ENCODE data around the gene NAPA. TPM values are rescaled to one million over a fixed set of nuclear protein-coding genes. Genes with fewer than 3 reads are reported as not detected.

NAPA gene
- total and polyA plus RNA-seq, 10 donors = 51.3 to 171 (median 89.8) TPM

DNA sequence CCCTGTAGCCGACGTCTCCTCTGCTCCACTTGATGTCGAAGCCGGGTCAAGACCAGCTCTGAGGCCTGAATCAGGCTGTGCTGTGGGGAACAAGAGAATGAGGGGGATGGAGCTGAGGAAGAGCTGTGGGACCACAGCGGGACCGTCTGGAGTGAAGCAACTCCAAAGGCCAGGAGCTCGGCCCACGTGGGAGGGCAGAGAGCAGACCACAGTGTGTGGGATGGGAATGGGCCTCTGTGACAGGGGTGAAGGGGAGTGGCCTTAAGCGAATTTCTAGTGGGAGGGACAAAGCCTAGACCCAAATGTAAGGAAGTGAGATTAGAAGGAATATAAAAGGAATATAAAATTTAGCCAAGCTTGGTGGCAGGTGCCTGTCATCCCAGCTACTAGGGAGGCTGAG, 39.4 kb downstream of the NAPA start:
- intact Hi-C loops (cut with DNase I; ENCODE audit: low total_unique reads) = no loop called here
- peaks cover 0 to 18% (median 0%) of the 10 kb centered on the region in 6 donors for H3K36me3 ChIP-seq
- TF ChIP-seq POLR2A (IDR thresholded peaks at IDR 0.05) (no peak), POLR2AphosphoS5 (IDR thresholded peaks at IDR 0.05) (no peak)
- DNase-seq = no peak
- WGBS, 5 donors = 82 to 91% (median 85%) methylated on average over 9 of the region's 9 CpGs
- peaks cover 0 to 15% (median 3%) of the 10 kb centered on the region in 6 donors for H3K4me1 ChIP-seq
- H3K9me3 ChIP-seq = no peaks in the 10 kb centered on the region
- H3K4me3 ChIP-seq = no peak overlapping the region
- H3K27ac ChIP-seq = no peak overlapping the region
- peaks cover 3 to 38% (median 23%) of the 10 kb centered on the region in 7 donors for H3K27me3 ChIP-seq (replicated peaks in 1 of 7)

DNA sequence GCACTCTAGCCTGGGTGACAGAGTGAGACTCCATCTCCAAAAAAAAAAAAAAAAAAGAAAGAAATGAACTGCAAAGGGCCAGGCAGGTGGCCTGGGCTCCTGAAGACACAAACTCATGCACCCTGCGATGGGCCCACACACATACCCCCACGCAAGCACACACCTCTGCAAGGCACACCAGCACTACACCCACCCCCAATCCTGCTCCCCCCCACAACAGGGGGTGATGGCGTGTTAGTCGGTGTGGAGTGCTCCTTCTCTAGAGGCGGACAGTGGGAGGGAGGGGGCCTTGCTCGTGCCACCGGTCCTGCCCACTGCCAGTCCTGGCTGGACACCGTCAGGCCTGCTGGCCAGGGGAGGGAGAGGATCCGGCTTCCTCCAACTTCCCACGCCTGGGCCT, 41.5 kb downstream of the NAPA start:
- Histone ChIP-seq H3K27me3 (replicated peaks in 1 of 7) (peaks cover 3 to 58% (median 38%) of the 10 kb centered on the region in 7 donors), H3K9me3 (no peaks in the 10 kb centered on the region), H3K36me3 (peaks cover 0 to 18% (median 0%) of the 10 kb centered on the region in 6 donors), H3K4me1 (peaks cover 0 to 15% (median 3%) of the 10 kb centered on the region in 6 donors), H3K27ac (no peak overlapping the region), H3K4me3 (no peak overlapping the region)
- 74 to 89% (median 86%) methylated on average over 9 to 10 of the region's 10 CpGs for WGBS, 5 donors
- intact Hi-C loops (cut with DNase I; ENCODE audit: low total_unique reads) = no loop called here
- no peak for DNase-seq
- TF ChIP-seq POLR2AphosphoS5 (IDR thresholded peaks at IDR 0.05) (no peak), POLR2A (IDR thresholded peaks at IDR 0.05) (no peak)
- TF ChIP-seq, protein P1, sequence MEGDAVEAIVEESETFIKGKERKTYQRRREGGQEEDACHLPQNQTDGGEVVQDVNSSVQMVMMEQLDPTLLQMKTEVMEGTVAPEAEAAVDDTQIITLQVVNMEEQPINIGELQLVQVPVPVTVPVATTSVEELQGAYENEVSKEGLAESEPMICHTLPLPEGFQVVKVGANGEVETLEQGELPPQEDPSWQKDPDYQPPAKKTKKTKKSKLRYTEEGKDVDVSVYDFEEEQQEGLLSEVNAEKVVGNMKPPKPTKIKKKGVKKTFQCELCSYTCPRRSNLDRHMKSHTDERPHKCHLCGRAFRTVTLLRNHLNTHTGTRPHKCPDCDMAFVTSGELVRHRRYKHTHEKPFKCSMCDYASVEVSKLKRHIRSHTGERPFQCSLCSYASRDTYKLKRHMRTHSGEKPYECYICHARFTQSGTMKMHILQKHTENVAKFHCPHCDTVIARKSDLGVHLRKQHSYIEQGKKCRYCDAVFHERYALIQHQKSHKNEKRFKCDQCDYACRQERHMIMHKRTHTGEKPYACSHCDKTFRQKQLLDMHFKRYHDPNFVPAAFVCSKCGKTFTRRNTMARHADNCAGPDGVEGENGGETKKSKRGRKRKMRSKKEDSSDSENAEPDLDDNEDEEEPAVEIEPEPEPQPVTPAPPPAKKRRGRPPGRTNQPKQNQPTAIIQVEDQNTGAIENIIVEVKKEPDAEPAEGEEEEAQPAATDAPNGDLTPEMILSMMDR (IDR thresholded peaks at IDR 0.05 in 8 of 11, conservative IDR thresholded peaks at IDR 0.05 in 3 of 11) = no peak

DNA sequence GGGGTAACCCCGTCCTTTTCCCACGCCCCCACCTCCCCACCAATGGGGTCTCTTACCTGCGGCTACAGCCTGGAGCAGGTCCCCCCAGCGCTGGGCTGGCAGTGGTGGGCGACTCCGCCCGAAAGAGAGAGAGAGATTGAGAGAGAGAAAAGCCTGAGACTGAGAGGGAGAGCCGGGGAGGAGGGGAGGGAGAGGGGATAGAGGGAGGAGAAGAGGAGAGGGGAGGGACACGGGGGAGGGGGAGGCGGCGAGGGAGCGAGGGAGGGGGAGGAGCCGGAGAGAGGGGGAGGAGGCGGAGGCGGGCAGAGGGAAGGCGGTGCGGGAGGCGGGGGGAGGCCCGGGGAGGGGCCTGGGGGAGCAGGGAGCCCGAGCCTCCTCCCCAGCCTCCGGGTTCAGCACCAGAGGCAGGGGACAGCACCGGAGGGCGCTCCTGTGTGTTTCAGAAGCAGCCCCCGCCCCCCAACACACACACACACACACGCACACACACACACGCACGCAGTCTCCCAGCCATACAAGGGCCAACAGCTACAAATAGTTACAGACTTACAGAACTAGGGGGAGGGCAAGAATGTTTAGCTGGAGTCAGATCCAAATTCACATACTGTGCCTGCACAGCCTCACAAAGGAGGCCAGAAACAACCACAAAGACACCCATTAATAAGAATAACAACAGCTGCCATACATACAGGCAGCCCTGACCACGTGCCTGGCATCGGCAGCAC, 43.0 kb downstream of the NAPA start, which contains the start of gene SLC8A2:
Gene SLC8A2, minus strand, starts transcription at position 161 of the 725 bp plus-strand sequence. CDS start 5,490 bp downstream, outside the sequence.
- H3K27me3 ChIP-seq (replicated peaks in 1 of 7) = peaks cover 3 to 72% (median 40%) of the 10 kb centered on the region in 7 donors
- peaks cover 0 to 14% (median 0%) of the 10 kb centered on the region in 6 donors for H3K36me3 ChIP-seq
- H3K4me3 ChIP-seq = peak within 1 kb of the TSS in 1 of 8 donors; percentile 19
- peaks cover 0 to 3% (median 0%) of the 10 kb centered on the region in 8 donors for H3K9me3 ChIP-seq
- no peak for TF ChIP-seq POLR2A (IDR thresholded peaks at IDR 0.05)
- TF ChIP-seq, protein P1 (IDR thresholded peaks at IDR 0.05 in 8 of 11, conservative IDR thresholded peaks at IDR 0.05 in 3 of 11) = no peak
- H3K4me1 ChIP-seq = peaks cover 0 to 15% (median 3%) of the 10 kb centered on the region in 6 donors
- H3K27ac ChIP-seq = no peak within 1 kb of the TSS
- intact Hi-C loops (cut with DNase I; ENCODE audit: low total_unique reads) = no loop called here
- no peak for DNase-seq
- 4 to 7% (median 5%) methylated on average over 16 to 26 of the region's 29 CpGs for WGBS, 5 donors

DNA sequence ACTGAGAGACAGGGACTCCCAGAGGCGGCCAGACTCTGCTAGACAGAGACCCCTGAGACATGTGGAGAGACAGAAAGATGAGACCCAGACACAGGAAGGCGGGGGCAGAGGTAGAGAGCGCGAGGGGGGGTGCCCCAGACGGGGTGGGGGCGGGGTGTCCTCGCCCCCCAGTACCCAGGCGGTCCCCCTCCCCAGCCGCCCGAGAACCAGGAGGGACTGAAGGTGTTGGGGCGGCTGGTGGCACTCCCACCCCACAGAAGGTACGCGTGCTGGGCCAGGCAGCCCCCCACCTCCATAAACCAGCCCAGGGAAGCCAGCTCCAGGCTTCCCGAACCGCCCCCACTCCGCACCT, 43.5 kb downstream of the NAPA start:
- Histone ChIP-seq H3K4me1 (peaks cover 0 to 15% (median 3%) of the 10 kb centered on the region in 6 donors), H3K27ac (no peak overlapping the region), H3K4me3 (peak overlapping the region in 1 of 8 donors; percentile 19), H3K9me3 (peaks cover 0 to 4% (median 0%) of the 10 kb centered on the region in 8 donors), H3K27me3 (replicated peaks in 1 of 7) (peaks cover 3 to 77% (median 41%) of the 10 kb centered on the region in 7 donors), H3K36me3 (peaks cover 0 to 8% (median 0%) of the 10 kb centered on the region in 6 donors)
- no peak for DNase-seq
- WGBS, 5 donors = 4 to 10% (median 6%) methylated on average over 7 to 16 of the region's 16 CpGs
- no peak for TF ChIP-seq POLR2AphosphoS5 (IDR thresholded peaks at IDR 0.05)
- TF ChIP-seq POLR2A (IDR thresholded peaks at IDR 0.05) = no peak
- TF ChIP-seq, protein P1 (IDR thresholded peaks at IDR 0.05 in 8 of 11, conservative IDR thresholded peaks at IDR 0.05 in 3 of 11) = no peak
- intact Hi-C loops (cut with DNase I; ENCODE audit: low total_unique reads) = no loop called here

All from spleen (tissue), 11 donors.